CD4-positive, CD25-positive, alpha-beta regulatory T cell (primary cell): ENCODE measurements around the gene NCAM1. TPM values are rescaled to one million over a fixed set of nuclear protein-coding genes. Genes with fewer than 3 reads are reported as not detected.

ENCODE experiments used
- ATAC-seq, 2 donors: fragments of 150-1000 bp; cut with Tn5 transposase; one replicate each; pipeline ENCODE4 v1.10.0; 2021; ENCODE audit warnings: low read depth in 2 of 2, moderate number of reproducible peaks in 2 of 2, moderate library complexity in 1 of 2
- DNase-seq, 3 donors: peaks; one replicate each; pipeline versions ENCODE4 v3.0.0 to v3.0.0-alpha.2; 2012 to 2022; ENCODE audit warnings: mixed read lengths in 1 of 3
- H3K27ac ChIP-seq: one replicate; pipeline ENCODE4 v1.7.0; 2013; ENCODE audit warnings: mild to moderate bottlenecking, low read length; ENCODE audit not compliant: insufficient read depth, poor library complexity, severe bottlenecking
- H3K27me3 ChIP-seq: one replicate; pipeline ENCODE4 v1.7.0; 2013; ENCODE audit warnings: low read length; ENCODE audit not compliant: control insufficient read depth, insufficient read depth
- H3K36me3 ChIP-seq: one replicate; pipeline ENCODE4 v1.7.0; 2013; ENCODE audit warnings: mild to moderate bottlenecking, low read length, moderate library complexity; ENCODE audit not compliant: control insufficient read depth, insufficient read depth
- H3K4me1 ChIP-seq: 2 replicates; pipeline ENCODE4 v1.7.0; 2013; ENCODE audit warnings: mild to moderate bottlenecking, low read length; ENCODE audit not compliant: insufficient read depth, control insufficient read depth, poor library complexity, severe bottlenecking
- H3K4me3 ChIP-seq: one replicate; pipeline ENCODE4 v1.7.0; 2013; ENCODE audit warnings: low read depth, mild to moderate bottlenecking, low read length, moderate library complexity
- H3K9me3 ChIP-seq, 2 experiments: 1 replicate in 1 of 2; 2 replicates in 1 of 2; pipeline ENCODE4 v1.7.0; 2013; ENCODE audit warnings: low read length in 2 of 2, mild to moderate bottlenecking in 1 of 2, moderate library complexity in 1 of 2; ENCODE audit not compliant: control insufficient read depth in 2 of 2
- H3K27ac Mint-ChIP-seq, 3 donors: one replicate each; pipeline ENCODE4 v1.8.0; 2020 to 2022; ENCODE audit warnings: mild to moderate bottlenecking in 3 of 3, mixed read lengths in 3 of 3, moderate library complexity in 2 of 3
- H3K27me3 Mint-ChIP-seq: one replicate; pipeline ENCODE4 v1.8.0; 2022; ENCODE audit warnings: mild to moderate bottlenecking, mixed read lengths
- H3K36me3 Mint-ChIP-seq: one replicate; pipeline ENCODE4 v1.8.0; 2020; ENCODE audit warnings: mixed read lengths
- H3K4me1 Mint-ChIP-seq, 4 donors: one replicate each; pipeline ENCODE4 v1.8.0; 2020 to 2022; ENCODE audit warnings: mixed read lengths in 4 of 4, mild to moderate bottlenecking in 1 of 4
- H3K4me3 Mint-ChIP-seq, 4 donors: one replicate each; pipeline ENCODE4 v1.8.0; 2020 to 2022; ENCODE audit warnings: mild to moderate bottlenecking in 4 of 4, mixed read lengths in 4 of 4, moderate library complexity in 3 of 4
- H3K9me3 Mint-ChIP-seq, 7 donors: one replicate each; pipeline ENCODE4 v1.8.0; 2020 to 2022; ENCODE audit warnings: mixed read lengths in 7 of 7, mild to moderate bottlenecking in 3 of 7, moderate library complexity in 2 of 7
- polyA plus RNA-seq, 4 donors: library from polyadenylated mRNA; unstranded; fragments of 300-500 nt; fragmentation: Illumina TruSeq; gene quantifications; one replicate each; pipeline ENCODE4 v1.2.3, GENCODE V29; 2021
- total RNA-seq: library from RNA; stranded (reverse); gene quantifications from one replicate; pipeline ENCODE4 v1.2.3, GENCODE V29; 2022

Gene NCAM1
- total and polyA plus RNA-seq, 5 donors from 2014 or later: 0.03 to 0.79 (median 0.11) TPM; not detected in 1

DNA sequence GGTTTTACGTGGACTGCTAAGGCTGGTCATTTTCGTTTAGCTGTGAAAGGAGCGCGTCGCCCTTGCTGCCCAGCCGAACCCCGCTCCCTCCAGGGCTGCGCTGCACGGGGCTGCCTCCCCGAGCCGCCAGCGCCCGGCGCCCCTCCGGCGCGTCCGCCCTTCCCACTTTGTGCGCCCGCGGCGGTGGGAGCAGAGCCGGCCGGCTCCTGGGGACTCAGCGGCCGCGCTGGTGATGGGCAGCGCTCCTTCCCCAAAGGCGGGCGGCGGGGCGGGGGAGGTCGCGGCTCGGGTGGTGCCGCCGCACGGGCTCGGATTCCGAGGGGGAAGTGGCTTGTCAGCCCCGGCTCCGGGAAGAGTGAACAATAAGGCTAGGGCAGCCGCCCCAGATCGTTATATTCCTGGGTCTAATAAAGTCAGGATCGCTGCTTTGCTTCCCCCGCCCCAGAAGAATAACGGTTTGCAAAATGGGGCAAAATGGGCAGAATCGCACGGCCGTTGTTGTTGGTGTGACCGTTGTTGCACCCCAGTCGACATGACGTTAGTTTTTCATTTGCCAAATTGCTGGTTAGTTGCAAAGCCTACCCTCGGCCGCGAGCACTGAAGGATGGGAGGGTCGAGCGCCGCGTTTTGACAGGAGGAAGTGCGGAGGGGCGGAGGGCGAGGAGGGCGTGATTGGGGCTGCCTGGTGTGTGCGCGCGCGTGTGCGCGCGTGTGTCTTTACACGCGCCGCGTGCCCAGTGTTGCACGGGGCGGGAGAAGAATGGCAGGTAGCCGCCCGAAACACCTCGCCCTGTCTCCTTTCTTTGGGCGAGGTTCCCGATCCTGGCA, 745 bp downstream of the NCAM1 start:
- H3K4me3 Mint-ChIP-seq: peak overlapping the region; percentile 15 to 84 (median 70)
- H3K27ac Mint-ChIP-seq: no peak overlapping the region
- peaks cover 19% of the 10 kb centered on the region for H3K4me1 ChIP-seq
- H3K4me3 ChIP-seq: no peak overlapping the region
- DNase-seq (peak in 1 of 3 donors; percentile 5), ATAC-seq (no peak)
- no peaks in the 10 kb centered on the region for H3K36me3 Mint-ChIP-seq
- H3K9me3 ChIP-seq: no peaks in the 10 kb centered on the region
- H3K9me3 Mint-ChIP-seq: peaks cover 0 to 4% (median 1%) of the 10 kb centered on the region in 7 donors
- no peak overlapping the region for H3K27ac ChIP-seq
- peaks cover 0 to 18% (median 5%) of the 10 kb centered on the region in 4 donors for H3K4me1 Mint-ChIP-seq
- H3K27me3 Mint-ChIP-seq: peaks cover 72% of the 10 kb centered on the region
- no peaks in the 10 kb centered on the region for H3K36me3 ChIP-seq
- H3K27me3 ChIP-seq: peaks cover 20% of the 10 kb centered on the region

DNA sequence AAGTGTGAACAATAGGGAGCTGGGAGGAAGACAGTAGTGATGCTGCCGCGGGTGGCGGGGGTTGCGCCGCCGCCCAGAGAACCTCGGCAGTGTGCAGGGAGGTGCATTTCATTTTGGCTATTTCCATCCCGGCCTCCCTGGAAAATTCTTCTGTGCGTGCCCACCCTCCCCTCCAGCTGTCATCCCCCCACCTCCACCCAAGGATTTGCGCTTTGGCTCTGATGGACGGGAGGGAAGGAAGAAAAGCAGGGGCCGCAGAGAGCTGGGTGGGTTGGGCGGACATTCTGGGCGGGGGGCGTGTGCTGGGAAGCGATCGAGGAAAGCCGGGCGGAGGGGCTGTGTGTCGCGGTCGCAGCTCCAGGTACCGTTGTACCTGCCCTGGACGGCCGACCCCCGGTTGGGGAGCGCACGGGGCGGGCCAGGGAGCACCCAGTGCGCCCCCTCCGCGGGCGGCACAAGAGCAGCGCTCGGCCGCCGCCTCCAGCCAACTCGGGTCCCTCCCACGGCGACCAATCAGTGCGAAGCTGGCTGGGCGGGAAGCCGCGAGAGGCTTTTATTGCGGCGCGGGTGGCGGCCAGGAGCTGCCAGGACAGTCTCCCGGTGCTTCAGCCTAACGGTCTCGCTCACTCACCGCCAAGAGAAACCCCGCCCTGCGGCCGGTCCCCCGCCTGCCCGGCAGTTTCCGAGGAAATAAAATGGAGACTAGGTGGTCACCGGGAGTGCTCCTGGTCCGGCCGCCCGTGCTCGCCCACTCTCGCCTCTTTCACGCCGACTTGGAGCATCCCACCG, 1.6 kb downstream of the NCAM1 start:
- no peaks in the 10 kb centered on the region for H3K36me3 ChIP-seq
- H3K4me3 ChIP-seq: no peak overlapping the region
- peaks cover 22% of the 10 kb centered on the region for H3K27me3 ChIP-seq
- Mint-ChIP-seq H3K9me3 (peaks cover 0 to 5% (median 1%) of the 10 kb centered on the region in 7 donors), H3K4me1 (peaks cover 0 to 18% (median 5%) of the 10 kb centered on the region in 4 donors), H3K27me3 (peaks cover 69% of the 10 kb centered on the region), H3K4me3 (peak overlapping the region in 3 of 4 donors; percentile 15 to 84 (median 27)), H3K27ac (no peak overlapping the region), H3K36me3 (no peaks in the 10 kb centered on the region)
- DNase-seq: no peak
- no peak overlapping the region for H3K27ac ChIP-seq
- H3K4me1 ChIP-seq: peaks cover 19% of the 10 kb centered on the region
- no peaks in the 10 kb centered on the region for H3K9me3 ChIP-seq
- no peak for ATAC-seq

DNA sequence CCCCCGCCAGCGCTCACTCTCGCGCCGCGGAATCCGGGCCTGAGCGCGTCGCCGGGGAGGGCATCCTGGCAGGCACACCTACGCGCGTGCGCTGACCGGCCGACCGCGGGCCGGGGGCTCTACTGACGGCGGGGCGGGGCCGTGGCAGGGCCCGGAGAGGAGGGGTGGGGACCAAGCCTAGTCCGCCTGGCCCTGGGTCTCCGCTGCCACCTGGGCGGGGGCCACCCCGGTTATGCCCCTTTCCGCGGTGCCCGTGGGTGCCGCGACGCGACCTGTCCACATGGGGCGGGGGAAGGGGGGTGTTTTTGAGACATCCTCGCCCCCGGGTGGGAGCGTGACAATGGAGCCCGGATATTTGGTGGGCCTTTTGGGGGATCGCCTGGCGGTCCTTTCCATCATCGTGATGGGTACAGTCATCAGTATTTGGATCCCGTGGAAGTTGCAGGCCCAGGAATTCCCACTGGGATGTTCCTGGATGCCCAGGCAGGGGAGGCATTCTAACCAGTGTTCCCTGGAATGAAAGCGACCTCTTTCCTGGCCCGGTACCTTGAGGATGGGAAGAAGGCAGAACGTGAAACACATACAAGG, 2.2 kb downstream of the NCAM1 start:
- H3K27me3 ChIP-seq: peaks cover 19% of the 10 kb centered on the region
- no peaks in the 10 kb centered on the region for H3K9me3 ChIP-seq
- peaks cover 0 to 18% (median 5%) of the 10 kb centered on the region in 4 donors for H3K4me1 Mint-ChIP-seq
- H3K4me3 Mint-ChIP-seq: peak overlapping the region in 2 of 4 donors; percentile 24 to 38
- ATAC-seq: no peak
- peaks cover 69% of the 10 kb centered on the region for H3K27me3 Mint-ChIP-seq
- no peak for DNase-seq
- H3K4me1 ChIP-seq: peaks cover 19% of the 10 kb centered on the region
- H3K9me3 Mint-ChIP-seq: peaks cover 0 to 5% (median 1%) of the 10 kb centered on the region in 7 donors
- no peak overlapping the region for H3K27ac Mint-ChIP-seq
- H3K36me3 ChIP-seq: no peaks in the 10 kb centered on the region
- no peak overlapping the region for H3K27ac ChIP-seq
- no peak overlapping the region for H3K4me3 ChIP-seq
- no peaks in the 10 kb centered on the region for H3K36me3 Mint-ChIP-seq

DNA sequence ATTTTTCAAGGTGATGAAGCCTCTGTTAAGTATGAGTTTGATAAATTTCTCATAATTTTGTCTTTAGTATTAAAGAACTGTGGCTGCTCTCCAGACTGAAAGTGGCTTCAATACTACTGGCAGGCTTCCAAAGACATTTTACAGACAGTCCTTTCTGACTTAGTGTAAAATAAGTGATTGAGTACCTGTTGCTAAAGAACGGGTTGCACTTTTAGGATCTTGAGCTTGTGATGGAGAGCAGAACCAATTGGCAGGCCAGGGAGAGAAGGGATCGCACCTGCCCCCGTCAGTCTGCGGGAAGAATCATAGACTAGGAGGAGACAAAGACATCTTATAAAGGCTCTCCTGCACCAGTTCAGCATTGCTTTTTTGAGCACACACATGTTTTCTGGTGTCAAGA, 4.4 kb downstream of the NCAM1 start:
- H3K4me3 Mint-ChIP-seq: no peak overlapping the region
- DNase-seq (no peak), ATAC-seq (no peak)
- H3K27me3 Mint-ChIP-seq: peaks cover 57% of the 10 kb centered on the region
- H3K4me3 ChIP-seq: no peak overlapping the region
- H3K9me3 ChIP-seq: no peaks in the 10 kb centered on the region
- H3K36me3 Mint-ChIP-seq: no peaks in the 10 kb centered on the region
- H3K27ac ChIP-seq: no peak overlapping the region
- H3K4me1 Mint-ChIP-seq: peaks cover 0 to 18% (median 6%) of the 10 kb centered on the region in 4 donors
- H3K27me3 ChIP-seq: peaks cover 7% of the 10 kb centered on the region
- no peaks in the 10 kb centered on the region for H3K36me3 ChIP-seq
- H3K4me1 ChIP-seq: peaks cover 19% of the 10 kb centered on the region
- no peak overlapping the region for H3K27ac Mint-ChIP-seq
- H3K9me3 Mint-ChIP-seq: peaks cover 0 to 5% (median 0%) of the 10 kb centered on the region in 7 donors

DNA sequence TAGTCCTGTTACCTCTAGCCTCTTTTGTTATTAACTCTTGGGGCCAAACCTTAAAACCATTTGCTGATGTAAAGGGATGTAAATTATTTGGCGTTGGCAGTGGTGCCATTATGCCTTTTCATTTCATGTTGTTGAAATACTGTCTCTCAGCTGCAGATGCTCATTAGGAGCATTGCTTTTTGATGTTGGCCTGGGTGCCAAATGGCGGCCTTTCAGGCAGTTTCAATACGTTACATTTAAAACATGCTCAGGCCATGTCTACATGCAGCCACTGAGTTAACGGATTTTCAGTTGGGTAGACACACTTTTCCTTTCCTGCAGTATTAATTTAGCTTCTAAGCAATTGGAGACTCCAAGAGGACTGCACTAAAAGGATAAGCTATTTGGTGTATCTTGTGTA, 5.3 kb downstream of the NCAM1 start:
- ATAC-seq: no peak
- peaks cover 6% of the 10 kb centered on the region for H3K27me3 ChIP-seq
- H3K4me3 Mint-ChIP-seq: no peak overlapping the region
- peaks cover 0 to 5% (median 0%) of the 10 kb centered on the region in 7 donors for H3K9me3 Mint-ChIP-seq
- no peak overlapping the region for H3K4me3 ChIP-seq
- peaks cover 12% of the 10 kb centered on the region for H3K4me1 ChIP-seq
- no peaks in the 10 kb centered on the region for H3K9me3 ChIP-seq
- peaks cover 48% of the 10 kb centered on the region for H3K27me3 Mint-ChIP-seq
- no peak for DNase-seq
- H3K36me3 ChIP-seq: no peaks in the 10 kb centered on the region
- peaks cover 0 to 13% (median 4%) of the 10 kb centered on the region in 4 donors for H3K4me1 Mint-ChIP-seq
- H3K36me3 Mint-ChIP-seq: no peaks in the 10 kb centered on the region
- no peak overlapping the region for H3K27ac ChIP-seq
- no peak overlapping the region for H3K27ac Mint-ChIP-seq

DNA sequence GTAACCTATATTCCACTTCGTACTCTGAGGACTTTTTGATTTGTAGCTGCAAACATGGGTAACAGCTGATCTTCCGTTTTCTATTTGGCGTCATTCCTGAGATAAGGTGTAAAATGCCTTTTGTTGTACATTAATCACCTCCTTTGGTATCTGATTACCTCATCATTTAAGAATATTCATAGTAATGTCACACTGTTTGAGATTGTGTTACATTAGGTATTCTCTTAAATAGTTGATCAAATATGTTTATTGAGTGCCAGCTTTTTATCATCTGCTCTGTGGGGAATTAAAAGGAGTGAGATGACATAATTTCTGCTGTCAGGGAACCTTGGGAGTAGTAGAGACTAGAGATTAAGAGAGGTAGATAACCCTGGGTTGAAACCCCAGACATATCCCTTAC, 5.9 kb downstream of the NCAM1 start:
- DNase-seq (no peak), ATAC-seq (no peak)
- Mint-ChIP-seq H3K27ac (no peak overlapping the region), H3K36me3 (no peaks in the 10 kb centered on the region), H3K4me3 (no peak overlapping the region), H3K4me1 (peaks cover 0 to 11% (median 4%) of the 10 kb centered on the region in 4 donors), H3K27me3 (peaks cover 44% of the 10 kb centered on the region), H3K9me3 (peaks cover 0 to 5% (median 0%) of the 10 kb centered on the region in 7 donors)
- H3K4me1 ChIP-seq: peaks cover 6% of the 10 kb centered on the region
- no peak overlapping the region for H3K27ac ChIP-seq
- peaks cover 6% of the 10 kb centered on the region for H3K27me3 ChIP-seq
- no peaks in the 10 kb centered on the region for H3K9me3 ChIP-seq
- no peaks in the 10 kb centered on the region for H3K36me3 ChIP-seq
- H3K4me3 ChIP-seq: no peak overlapping the region

DNA sequence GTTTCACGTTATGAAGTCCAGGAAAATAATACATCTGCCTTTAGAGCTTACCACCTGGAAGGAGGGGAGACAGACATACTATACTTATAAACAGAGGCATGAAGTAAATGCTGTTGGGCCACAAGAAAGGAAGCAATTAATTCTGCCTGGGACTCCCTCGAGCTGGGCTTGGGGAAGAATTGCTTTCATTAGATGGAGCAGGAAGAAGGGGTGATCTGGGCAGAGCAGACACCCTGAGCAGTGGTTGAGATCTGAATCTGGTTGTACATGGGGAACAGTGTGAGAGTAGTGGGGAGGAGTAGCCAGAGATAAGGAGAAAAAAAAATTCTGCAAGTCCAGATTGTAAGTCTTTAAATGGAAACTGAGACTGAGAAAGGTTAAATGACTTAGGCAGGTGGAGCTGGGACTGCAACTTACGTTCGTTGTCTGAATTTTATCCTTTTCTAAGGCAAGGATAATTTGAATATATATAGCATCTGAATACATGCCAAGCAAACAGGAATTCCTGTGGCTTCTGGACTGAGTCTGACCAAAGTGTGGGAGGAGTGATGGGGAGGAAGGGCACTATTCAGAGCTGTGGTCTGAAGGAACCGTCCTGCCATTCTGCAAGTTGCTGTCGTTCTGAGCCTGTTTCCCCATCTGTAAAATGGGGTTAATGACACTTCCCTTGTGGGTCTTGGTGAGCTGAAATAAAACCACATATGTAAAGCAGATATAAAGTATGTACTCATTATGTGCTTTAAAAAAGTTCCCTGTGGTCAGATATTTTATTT, 7.9 kb downstream of the NCAM1 start:
- Mint-ChIP-seq H3K27me3 (peaks cover 32% of the 10 kb centered on the region), H3K27ac (no peak overlapping the region), H3K4me3 (no peak overlapping the region), H3K9me3 (peaks cover 0 to 5% (median 0%) of the 10 kb centered on the region in 7 donors), H3K36me3 (no peaks in the 10 kb centered on the region), H3K4me1 (peaks cover 0 to 3% (median under 1%) of the 10 kb centered on the region in 4 donors)
- no peak overlapping the region for H3K4me3 ChIP-seq
- H3K27ac ChIP-seq: no peak overlapping the region
- ATAC-seq: no peak
- H3K27me3 ChIP-seq: peaks cover 6% of the 10 kb centered on the region
- no peaks in the 10 kb centered on the region for H3K4me1 ChIP-seq
- no peaks in the 10 kb centered on the region for H3K9me3 ChIP-seq
- DNase-seq: no peak
- H3K36me3 ChIP-seq: no peaks in the 10 kb centered on the region
